ENCODE results near the gene FILIP1L. TPM values are rescaled to one million over a fixed set of nuclear protein-coding genes. Genes with fewer than 3 reads are reported as not detected.
A peak's percentile ranks its signal among the peaks of the same experiment; 100 is the strongest.

The FILIP1L gene
- total RNA-seq, 4 donors from 2014 or later = 113 to 149 (median 122) TPM

DNA sequence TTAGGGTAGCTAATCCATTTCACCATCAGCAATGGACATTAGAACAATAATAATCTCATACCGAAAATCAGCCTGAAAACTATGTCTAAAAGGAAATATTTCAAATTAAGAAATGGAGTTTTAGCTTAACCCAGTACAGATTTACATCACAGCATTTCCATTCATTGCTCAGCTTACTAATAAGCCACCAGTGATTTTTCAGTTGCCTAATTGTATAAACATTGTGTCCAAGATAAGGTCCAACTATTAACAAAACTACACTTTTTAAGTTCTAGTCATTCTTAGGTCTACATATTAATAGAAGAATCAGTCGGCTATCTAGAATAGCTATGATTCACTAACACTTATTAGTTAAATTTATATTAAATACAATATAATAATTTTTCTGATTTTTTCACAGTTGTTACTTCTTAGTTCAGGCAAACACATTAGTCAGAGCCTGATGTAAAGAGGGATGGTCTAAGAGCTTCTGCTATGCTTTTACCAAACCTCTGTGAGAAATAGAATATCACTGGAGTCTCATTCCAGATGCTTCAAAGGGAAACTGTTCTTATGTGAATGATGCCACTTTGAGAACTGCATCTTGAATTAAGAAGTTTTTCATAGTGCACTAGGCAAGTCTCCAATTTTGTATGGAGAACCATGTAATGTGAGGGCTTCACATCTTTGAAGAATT, 222.6 kb downstream of the FILIP1L start:
- no peak overlapping the region for H3K4me3 ChIP-seq
- 67 to 86% methylated on average over 2 of the region's 2 CpGs for WGBS, 2 donors (ENCODE audit: low coverage in 1 of 2)
- H3K27ac ChIP-seq = no peak overlapping the region
- H3K9me3 ChIP-seq = peaks cover 0 to 4% (median 0%) of the 10 kb centered on the region in 3 donors
- no peaks in the 10 kb centered on the region for H3K36me3 ChIP-seq
- no peaks in the 10 kb centered on the region for H3K27me3 ChIP-seq
- TF ChIP-seq, protein P1, sequence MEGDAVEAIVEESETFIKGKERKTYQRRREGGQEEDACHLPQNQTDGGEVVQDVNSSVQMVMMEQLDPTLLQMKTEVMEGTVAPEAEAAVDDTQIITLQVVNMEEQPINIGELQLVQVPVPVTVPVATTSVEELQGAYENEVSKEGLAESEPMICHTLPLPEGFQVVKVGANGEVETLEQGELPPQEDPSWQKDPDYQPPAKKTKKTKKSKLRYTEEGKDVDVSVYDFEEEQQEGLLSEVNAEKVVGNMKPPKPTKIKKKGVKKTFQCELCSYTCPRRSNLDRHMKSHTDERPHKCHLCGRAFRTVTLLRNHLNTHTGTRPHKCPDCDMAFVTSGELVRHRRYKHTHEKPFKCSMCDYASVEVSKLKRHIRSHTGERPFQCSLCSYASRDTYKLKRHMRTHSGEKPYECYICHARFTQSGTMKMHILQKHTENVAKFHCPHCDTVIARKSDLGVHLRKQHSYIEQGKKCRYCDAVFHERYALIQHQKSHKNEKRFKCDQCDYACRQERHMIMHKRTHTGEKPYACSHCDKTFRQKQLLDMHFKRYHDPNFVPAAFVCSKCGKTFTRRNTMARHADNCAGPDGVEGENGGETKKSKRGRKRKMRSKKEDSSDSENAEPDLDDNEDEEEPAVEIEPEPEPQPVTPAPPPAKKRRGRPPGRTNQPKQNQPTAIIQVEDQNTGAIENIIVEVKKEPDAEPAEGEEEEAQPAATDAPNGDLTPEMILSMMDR (IDR thresholded peaks at IDR 0.05) = no peak
- TF ChIP-seq POLR2AphosphoS5 (IDR thresholded peaks at IDR 0.05) = no peak
- no peak for TF ChIP-seq POLR2A (IDR thresholded peaks at IDR 0.05)
- TF ChIP-seq EP300 (IDR thresholded peaks at IDR 0.05) = no peak
- no peaks in the 10 kb centered on the region for H3K4me1 ChIP-seq
- no peak for ATAC-seq

DNA sequence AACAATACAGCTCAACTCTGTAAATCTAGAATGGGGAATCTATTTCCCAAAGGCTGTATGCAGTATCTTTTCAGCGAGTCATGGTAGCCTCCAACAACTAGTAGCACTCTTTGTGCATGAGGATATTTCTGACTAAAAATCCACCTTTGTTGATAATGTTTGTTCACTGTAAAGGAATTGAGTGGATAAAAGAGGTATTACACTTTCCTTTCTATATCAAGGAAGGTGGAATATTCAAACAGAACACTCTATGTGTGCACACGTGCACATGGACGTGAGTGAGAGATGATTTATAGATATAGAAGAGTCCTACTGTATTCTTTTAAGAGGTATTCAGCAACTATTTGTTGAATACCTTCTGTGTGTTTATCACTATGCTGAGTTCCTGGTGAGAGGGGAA, 228.4 kb downstream of the FILIP1L start:
- H3K4me1 ChIP-seq = peaks cover 6 to 30% (median 6%) of the 10 kb centered on the region in 3 donors
- no peaks in the 10 kb centered on the region for H3K27me3 ChIP-seq
- 89 to 97% methylated on average over 3 of the region's 3 CpGs for WGBS, 2 donors (ENCODE audit: low coverage in 1 of 2)
- no peak for ATAC-seq
- H3K4me3 ChIP-seq = no peak overlapping the region
- H3K36me3 ChIP-seq = no peaks in the 10 kb centered on the region
- peaks cover 0 to 4% (median 0%) of the 10 kb centered on the region in 3 donors for H3K9me3 ChIP-seq
- no peak overlapping the region for H3K27ac ChIP-seq
- TF ChIP-seq POLR2AphosphoS5 (IDR thresholded peaks at IDR 0.05) = no peak
- TF ChIP-seq, protein P1 (IDR thresholded peaks at IDR 0.05) = peak in 1 of 4 experiments; percentile 4

DNA sequence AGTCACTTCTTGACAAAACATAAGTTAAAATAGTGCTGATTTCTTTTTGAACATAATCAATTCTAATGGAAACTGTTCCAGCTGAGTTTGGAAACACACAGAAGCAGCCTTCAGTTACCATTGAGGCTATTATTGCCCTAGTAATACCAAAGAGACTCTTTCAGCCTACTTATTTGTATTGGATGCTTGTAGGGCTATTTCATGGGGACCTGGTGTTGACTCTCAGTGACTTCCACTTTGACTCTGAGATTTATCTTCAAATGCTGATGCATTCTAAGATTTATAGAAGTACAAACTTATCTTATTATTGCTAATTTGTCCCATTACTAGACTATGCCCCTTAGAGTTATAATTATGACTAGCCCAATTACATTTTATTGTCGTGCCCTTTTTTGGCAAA, 229.2 kb downstream of the FILIP1L start:
- H3K4me1 ChIP-seq = peaks cover 6 to 34% (median 8%) of the 10 kb centered on the region in 3 donors
- 91 to 95% methylated on average over 1 of the region's 1 CpG for WGBS, 2 donors (ENCODE audit: low coverage in 1 of 2)
- no peaks in the 10 kb centered on the region for H3K27me3 ChIP-seq
- ATAC-seq = no peak
- H3K4me3 ChIP-seq = no peak overlapping the region
- no peak overlapping the region for H3K27ac ChIP-seq
- H3K36me3 ChIP-seq = no peaks in the 10 kb centered on the region
- no peak for TF ChIP-seq EP300 (IDR thresholded peaks at IDR 0.05)
- TF ChIP-seq, protein P1 (IDR thresholded peaks at IDR 0.05) = no peak
- H3K9me3 ChIP-seq = peaks cover 0 to under 1% (median 0%) of the 10 kb centered on the region in 3 donors

DNA sequence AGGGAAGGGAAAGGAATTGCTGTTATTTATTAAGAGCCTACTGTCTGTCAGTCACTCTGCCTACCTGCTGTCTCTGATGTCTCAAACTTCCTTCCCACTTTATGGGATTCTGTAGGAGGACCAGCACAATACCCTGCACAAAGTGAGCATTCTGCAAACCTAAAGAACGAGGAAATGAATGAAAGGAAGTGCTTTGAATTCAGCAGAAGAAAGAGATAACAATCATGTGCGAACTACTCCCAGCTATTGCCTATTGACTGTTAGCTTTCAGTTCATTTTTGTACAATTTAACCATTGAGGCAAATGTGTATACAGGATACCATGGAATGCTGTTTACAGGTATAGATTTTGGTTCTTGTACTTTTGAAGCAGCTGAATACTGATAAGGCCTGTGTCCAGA, 229.8 kb downstream of the FILIP1L start:
- TF ChIP-seq, protein P1 (IDR thresholded peaks at IDR 0.05) = no peak
- TF ChIP-seq EP300 (IDR thresholded peaks at IDR 0.05) (no peak), POLR2A (IDR thresholded peaks at IDR 0.05) (no peak)
- WGBS, 2 donors (ENCODE audit: low coverage in 1 of 2) = 69 to 82% methylated on average over 2 of the region's 2 CpGs
- H3K4me1 ChIP-seq = peaks cover 6 to 38% (median 8%) of the 10 kb centered on the region in 3 donors

DNA sequence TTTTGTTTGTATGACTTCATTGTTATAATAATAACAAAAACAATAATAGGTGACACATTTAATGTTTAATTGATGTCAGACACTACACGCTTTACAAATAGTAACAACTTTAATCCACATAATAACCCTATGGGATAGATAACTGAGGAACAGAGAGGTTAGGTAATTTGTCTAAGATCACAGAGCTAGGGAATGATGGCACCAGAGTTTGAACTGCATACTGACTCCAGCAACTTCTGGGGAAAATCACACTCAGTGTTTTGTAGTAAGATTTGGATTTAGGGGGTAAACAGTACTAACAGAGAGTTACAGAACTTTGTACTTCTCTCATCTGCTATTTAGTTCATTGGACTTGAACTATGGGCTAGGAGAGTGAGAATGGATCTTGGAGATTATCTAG, 230.6 kb downstream of the FILIP1L start:
- Histone ChIP-seq H3K27ac (peak overlapping the region in 1 of 4 donors; percentile 34), H3K36me3 (no peaks in the 10 kb centered on the region), H3K9me3 (no peaks in the 10 kb centered on the region), H3K27me3 (no peaks in the 10 kb centered on the region), H3K4me1 (peaks cover 6 to 38% (median 8%) of the 10 kb centered on the region in 3 donors), H3K4me3 (no peak overlapping the region)
- TF ChIP-seq, protein P1 (IDR thresholded peaks at IDR 0.05) = no peak
- TF ChIP-seq POLR2A (IDR thresholded peaks at IDR 0.05) (no peak), EP300 (IDR thresholded peaks at IDR 0.05) (no peak), POLR2AphosphoS5 (IDR thresholded peaks at IDR 0.05) (no peak)
- 100% methylated on average over 1 of the region's 1 CpG for WGBS, 2 donors (ENCODE audit: low coverage in 1 of 2)
- ATAC-seq = no peak

More for the DNA sequence above, 229.8 kb downstream of the FILIP1L start:
- H3K27me3 ChIP-seq = no peaks in the 10 kb centered on the region
- H3K9me3 ChIP-seq = no peaks in the 10 kb centered on the region
- H3K36me3 ChIP-seq = no peaks in the 10 kb centered on the region
- no peak for ATAC-seq
- H3K4me3 ChIP-seq = no peak overlapping the region
- H3K27ac ChIP-seq = peak overlapping the region in 1 of 4 donors; percentile 24
